Measurements from ENCODE around the gene MTHFD2.

Gene MTHFD2

DNA sequence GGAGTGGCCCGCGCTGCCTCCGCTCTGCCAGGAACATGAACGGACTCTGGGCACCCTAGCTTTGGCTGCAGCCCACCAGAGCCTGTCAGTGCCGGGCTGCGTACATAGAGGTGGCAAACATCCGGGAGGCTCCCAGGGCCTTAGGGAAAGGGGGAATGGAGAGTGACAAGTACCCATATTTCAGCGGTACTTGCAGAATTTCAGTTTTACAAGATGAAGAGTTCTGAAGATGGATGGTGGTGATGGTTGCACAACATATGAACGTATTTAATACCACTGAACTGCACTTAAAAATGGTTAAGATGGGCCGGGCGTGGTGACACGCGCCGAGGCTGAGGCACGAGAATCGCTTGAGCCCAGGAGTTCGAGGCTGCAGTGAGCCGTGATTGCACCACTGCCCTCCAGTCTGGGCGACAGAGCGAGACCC lies 873 bp downstream of the MTHFD2 start (continued):
- TF ChIP-seq ZNF747 (tag by site-specific recombination; IDR thresholded peaks at IDR 0.05) (no peak), ZNF335 (tag by site-specific recombination; conservative IDR thresholded peaks at IDR 0.05) (0 out of 2 replicates have a peak, but pooled peaks have one; percentile 5), MZF1 (tag by site-specific recombination; IDR thresholded peaks at IDR 0.05; ENCODE audit: borderline replicate concordance) (no peak), PRDM1 (tag by site-specific recombination; IDR thresholded peaks at IDR 0.05) (peak; percentile 22; the same call in 1 of the 2 replicates), ZNF138 (tag by site-specific recombination; IDR thresholded peaks at IDR 0.05; ENCODE audit: borderline replicate concordance) (no peak), SP3 (tag by site-specific recombination; IDR thresholded peaks at IDR 0.05) (no peak; the same call in 1 of the 2 replicates), ZFP3 (tag by site-specific recombination; IDR thresholded peaks at IDR 0.05; ENCODE audit: low read depth) (no peak), ZFP69B (tag by site-specific recombination; IDR thresholded peaks at IDR 0.05) (no peak), ZNF2 (tag by site-specific recombination; IDR thresholded peaks at IDR 0.05) (no peak), ZBTB20 (tag by site-specific recombination; IDR thresholded peaks at IDR 0.05) (no peak), ZBTB17 (tag by site-specific recombination; IDR thresholded peaks at IDR 0.05) (peak; percentile 36), ZNF626 (tag by site-specific recombination; IDR thresholded peaks at IDR 0.05) (no peak), ZNF366 (tag by site-specific recombination; conservative IDR thresholded peaks at IDR 0.05) (no peak), ZNF211 (tag by site-specific recombination; IDR thresholded peaks at IDR 0.05; ENCODE audit: low read depth) (no peak), ZNF555 (tag by site-specific recombination; conservative IDR thresholded peaks at IDR 0.05) (no peak), ZNF473 (tag by site-specific recombination; IDR thresholded peaks at IDR 0.05) (no peak)
- TF ChIP-seq, protein P1, sequence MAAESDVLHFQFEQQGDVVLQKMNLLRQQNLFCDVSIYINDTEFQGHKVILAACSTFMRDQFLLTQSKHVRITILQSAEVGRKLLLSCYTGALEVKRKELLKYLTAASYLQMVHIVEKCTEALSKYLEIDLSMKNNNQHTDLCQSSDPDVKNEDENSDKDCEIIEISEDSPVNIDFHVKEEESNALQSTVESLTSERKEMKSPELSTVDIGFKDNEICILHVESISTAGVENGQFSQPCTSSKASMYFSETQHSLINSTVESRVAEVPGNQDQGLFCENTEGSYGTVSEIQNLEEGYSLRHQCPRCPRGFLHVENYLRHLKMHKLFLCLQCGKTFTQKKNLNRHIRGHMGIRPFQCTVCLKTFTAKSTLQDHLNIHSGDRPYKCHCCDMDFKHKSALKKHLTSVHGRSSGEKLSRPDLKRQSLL (tag by site-specific recombination; IDR thresholded peaks at IDR 0.05) = no peak
- TF ChIP-seq, protein P2, sequence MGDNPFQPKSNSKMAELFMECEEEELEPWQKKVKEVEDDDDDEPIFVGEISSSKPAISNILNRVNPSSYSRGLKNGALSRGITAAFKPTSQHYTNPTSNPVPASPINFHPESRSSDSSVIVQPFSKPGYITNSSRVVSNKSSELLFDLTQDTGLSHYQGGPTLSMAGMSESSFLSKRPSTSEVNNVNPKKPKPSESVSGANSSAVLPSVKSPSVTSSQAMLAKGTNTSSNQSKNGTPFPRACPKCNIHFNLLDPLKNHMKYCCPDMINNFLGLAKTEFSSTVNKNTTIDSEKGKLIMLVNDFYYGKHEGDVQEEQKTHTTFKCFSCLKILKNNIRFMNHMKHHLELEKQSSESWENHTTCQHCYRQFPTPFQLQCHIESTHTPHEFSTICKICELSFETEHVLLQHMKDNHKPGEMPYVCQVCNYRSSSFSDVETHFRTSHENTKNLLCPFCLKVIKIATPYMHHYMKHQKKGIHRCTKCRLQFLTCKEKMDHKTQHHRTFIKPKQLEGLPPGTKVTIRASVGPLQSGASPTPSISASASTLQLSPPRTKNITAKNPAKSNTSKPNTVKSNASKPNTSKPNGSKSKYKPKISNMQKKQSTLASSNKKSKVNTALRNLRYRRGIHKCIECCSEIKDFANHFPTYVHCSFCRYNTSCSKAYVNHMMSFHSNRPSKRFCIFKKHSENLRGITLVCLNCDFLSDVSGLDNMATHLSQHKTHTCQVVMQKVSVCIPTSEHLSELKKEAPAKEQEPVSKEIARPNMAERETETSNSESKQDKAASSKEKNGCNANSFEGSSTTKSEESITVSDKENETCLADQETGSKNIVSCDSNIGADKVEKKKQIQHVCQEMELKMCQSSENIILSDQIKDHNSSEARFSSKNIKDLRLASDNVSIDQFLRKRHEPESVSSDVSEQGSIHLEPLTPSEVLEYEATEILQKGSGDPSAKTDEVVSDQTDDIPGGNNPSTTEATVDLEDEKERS (tag by site-specific recombination; IDR thresholded peaks at IDR 0.05) = no peak
- TF ChIP-seq, protein P3, sequence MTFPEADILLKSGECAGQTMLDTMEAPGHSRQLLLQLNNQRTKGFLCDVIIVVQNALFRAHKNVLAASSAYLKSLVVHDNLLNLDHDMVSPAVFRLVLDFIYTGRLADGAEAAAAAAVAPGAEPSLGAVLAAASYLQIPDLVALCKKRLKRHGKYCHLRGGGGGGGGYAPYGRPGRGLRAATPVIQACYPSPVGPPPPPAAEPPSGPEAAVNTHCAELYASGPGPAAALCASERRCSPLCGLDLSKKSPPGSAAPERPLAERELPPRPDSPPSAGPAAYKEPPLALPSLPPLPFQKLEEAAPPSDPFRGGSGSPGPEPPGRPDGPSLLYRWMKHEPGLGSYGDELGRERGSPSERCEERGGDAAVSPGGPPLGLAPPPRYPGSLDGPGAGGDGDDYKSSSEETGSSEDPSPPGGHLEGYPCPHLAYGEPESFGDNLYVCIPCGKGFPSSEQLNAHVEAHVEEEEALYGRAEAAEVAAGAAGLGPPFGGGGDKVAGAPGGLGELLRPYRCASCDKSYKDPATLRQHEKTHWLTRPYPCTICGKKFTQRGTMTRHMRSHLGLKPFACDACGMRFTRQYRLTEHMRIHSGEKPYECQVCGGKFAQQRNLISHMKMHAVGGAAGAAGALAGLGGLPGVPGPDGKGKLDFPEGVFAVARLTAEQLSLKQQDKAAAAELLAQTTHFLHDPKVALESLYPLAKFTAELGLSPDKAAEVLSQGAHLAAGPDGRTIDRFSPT (tag by site-specific recombination; IDR thresholded peaks at IDR 0.05) = no peak

DNA sequence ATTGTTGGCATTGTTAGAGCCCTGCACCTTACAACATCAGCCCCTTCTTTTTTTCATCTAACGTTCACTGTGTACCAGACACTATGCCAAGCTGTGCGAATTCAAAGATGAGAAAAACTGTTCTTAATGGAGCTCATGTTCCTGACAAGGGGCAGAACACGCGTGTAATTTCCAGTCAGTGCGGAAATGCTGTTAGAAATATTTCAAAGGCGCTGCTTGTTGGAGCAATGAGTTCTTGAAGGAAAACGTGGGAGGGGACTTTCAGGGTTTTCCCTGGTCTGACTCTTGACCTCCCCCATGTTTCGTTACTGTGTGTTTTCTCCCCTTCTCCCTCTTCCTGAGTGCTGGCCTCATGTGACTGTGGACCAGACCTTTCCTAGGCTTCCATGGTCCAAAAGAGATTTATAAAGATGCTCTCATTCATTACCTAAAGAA lies 1.5 kb downstream of the MTHFD2 start:
- H3K4me1 ChIP-seq (ENCODE audit: control insufficient read depth, insufficient read depth, low read length) = peaks cover 8% of the 10 kb centered on the region; the same call in 1 of the 2 replicates
- CTCF ChIA-PET = interaction anchor here (0.6 to 2.4 kb wide), 10 partner anchors 8 to 373 kb away, joined by 3 to 9 read pairs (median 4); partner anchors contain the start of genes MOB1A and STAMBP
- H3K4me3 ChIP-seq (ENCODE audit: low read depth, low read length) = peak overlapping the region; percentile 76
- peak overlapping the region; percentile 97; the same call in 1 of the 2 replicates for H3K27ac ChIP-seq (ENCODE audit: extremely low read depth, low read depth, low read length)
- H3K36me3 ChIP-seq (ENCODE audit: control insufficient read depth in 2 of 2, insufficient read depth in 1 of 2, low read length in 2 of 2) = peaks cover 6 to 8% of the 10 kb centered on the region in 2 experiments; a peak in 2 of 3 replicates
- POLR2A ChIA-PET = interaction anchor here (0.7 to 4.4 kb wide), 7 partner anchors 8 to 462 kb away, joined by 3 to 52 read pairs (median 7); partner anchors contain the start of genes MOB1A and TPRKB
- no peaks in the 10 kb centered on the region for H3K9me3 ChIP-seq (ENCODE audit: control insufficient read depth, insufficient read depth, low read depth, low read length)
- no peak for TF ChIP-seq ZNF549 (tag by site-specific recombination; IDR thresholded peaks at IDR 0.05)
- no peak for TF ChIP-seq KLF10 (tag by site-specific recombination; IDR thresholded peaks at IDR 0.05)
- TF ChIP-seq, protein P4, sequence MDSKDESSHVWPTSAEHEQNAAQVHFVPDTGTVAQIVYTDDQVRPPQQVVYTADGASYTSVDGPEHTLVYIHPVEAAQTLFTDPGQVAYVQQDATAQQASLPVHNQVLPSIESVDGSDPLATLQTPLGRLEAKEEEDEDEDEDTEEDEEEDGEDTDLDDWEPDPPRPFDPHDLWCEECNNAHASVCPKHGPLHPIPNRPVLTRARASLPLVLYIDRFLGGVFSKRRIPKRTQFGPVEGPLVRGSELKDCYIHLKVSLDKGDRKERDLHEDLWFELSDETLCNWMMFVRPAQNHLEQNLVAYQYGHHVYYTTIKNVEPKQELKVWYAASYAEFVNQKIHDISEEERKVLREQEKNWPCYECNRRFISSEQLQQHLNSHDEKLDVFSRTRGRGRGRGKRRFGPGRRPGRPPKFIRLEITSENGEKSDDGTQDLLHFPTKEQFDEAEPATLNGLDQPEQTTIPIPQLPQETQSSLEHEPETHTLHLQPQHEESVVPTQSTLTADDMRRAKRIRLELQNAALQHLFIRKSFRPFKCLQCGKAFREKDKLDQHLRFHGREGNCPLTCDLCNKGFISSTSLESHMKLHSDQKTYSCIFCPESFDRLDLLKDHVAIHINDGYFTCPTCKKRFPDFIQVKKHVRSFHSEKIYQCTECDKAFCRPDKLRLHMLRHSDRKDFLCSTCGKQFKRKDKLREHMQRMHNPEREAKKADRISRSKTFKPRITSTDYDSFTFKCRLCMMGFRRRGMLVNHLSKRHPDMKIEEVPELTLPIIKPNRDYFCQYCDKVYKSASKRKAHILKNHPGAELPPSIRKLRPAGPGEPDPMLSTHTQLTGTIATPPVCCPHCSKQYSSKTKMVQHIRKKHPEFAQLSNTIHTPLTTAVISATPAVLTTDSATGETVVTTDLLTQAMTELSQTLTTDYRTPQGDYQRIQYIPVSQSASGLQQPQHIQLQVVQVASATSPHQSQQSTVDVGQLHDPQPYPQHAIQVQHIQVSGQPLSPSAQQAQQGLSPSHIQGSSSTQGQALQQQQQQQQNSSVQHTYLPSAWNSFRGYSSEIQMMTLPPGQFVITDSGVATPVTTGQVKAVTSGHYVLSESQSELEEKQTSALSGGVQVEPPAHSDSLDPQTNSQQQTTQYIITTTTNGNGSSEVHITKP (tag by site-specific recombination; IDR thresholded peaks at IDR 0.05) = peak; percentile 50
- TF ChIP-seq ZNF555 (tag by site-specific recombination; conservative IDR thresholded peaks at IDR 0.05) = no peak
- no peak for TF ChIP-seq ZNF132 (tag by site-specific recombination; IDR thresholded peaks at IDR 0.05; ENCODE audit: borderline replicate concordance)
- peak; percentile 94 for TF ChIP-seq PRDM1 (tag by site-specific recombination; IDR thresholded peaks at IDR 0.05)
- no peak for TF ChIP-seq OSR2 (tag by site-specific recombination; IDR thresholded peaks at IDR 0.05)
- TF ChIP-seq ZNF423 (tag by site-specific recombination; IDR thresholded peaks at IDR 0.05) = no peak

Data from HEK293 (cell line).